ENCODE measurements around the gene DLX4.

The DLX4 gene

GRCh38 chr17:49946964-49947584 is 21.9 kb upstream of the DLX4 start:
- H3K4me1 ChIP-seq (ENCODE audit: low read depth, poor library complexity, severe bottlenecking): no peaks in the 10 kb centered on the region
- H3K79me2 ChIP-seq (ENCODE audit: insufficient read depth, low read depth): no peaks in the 10 kb centered on the region
- no peak overlapping the region for H3K4me2 ChIP-seq
- H3K27me3 ChIP-seq (ENCODE audit: insufficient read depth, low read depth): peaks cover 100% of the 10 kb centered on the region
- no peak overlapping the region for H3K27ac ChIP-seq
- no peaks in the 10 kb centered on the region for H3K36me3 ChIP-seq (ENCODE audit: insufficient read depth)
- H2AFZ ChIP-seq (ENCODE audit: low read depth): no peak overlapping the region
- TF ChIP-seq, protein P1, sequence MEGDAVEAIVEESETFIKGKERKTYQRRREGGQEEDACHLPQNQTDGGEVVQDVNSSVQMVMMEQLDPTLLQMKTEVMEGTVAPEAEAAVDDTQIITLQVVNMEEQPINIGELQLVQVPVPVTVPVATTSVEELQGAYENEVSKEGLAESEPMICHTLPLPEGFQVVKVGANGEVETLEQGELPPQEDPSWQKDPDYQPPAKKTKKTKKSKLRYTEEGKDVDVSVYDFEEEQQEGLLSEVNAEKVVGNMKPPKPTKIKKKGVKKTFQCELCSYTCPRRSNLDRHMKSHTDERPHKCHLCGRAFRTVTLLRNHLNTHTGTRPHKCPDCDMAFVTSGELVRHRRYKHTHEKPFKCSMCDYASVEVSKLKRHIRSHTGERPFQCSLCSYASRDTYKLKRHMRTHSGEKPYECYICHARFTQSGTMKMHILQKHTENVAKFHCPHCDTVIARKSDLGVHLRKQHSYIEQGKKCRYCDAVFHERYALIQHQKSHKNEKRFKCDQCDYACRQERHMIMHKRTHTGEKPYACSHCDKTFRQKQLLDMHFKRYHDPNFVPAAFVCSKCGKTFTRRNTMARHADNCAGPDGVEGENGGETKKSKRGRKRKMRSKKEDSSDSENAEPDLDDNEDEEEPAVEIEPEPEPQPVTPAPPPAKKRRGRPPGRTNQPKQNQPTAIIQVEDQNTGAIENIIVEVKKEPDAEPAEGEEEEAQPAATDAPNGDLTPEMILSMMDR (conservative IDR thresholded peaks at IDR 0.05; ENCODE audit: low read depth, low read length): no peak
- H3K4me3 ChIP-seq (IDR thresholded peaks at IDR 0.05; ENCODE audit: insufficient read depth, low read depth, low read length): no peak overlapping the region
- H4K20me1 ChIP-seq (ENCODE audit: insufficient read depth): no peaks in the 10 kb centered on the region
- H3K9ac ChIP-seq: no peak overlapping the region

DNA sequence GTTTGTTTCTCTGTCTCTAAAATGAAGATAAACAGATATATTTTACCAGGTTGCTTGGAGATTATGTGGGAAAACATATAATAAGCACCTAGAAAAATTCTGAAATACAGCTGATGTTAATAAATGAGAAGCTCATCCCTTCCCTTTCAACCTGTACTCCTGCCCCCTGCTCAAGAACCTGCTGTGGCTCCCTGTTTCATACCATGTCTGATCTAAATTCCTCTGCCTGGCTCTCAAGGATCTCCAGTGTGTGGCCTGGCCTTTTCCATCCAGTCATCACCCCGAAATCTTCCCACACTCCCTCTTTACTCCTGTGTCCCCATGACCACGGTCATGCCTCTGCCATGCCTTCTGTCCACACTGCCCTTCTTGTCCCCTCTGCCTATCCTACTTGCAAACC is 19.4 kb upstream of the DLX4 start:
- TF ChIP-seq, protein P1 (conservative IDR thresholded peaks at IDR 0.05; ENCODE audit: low read depth, low read length): no peak
- Histone ChIP-seq H4K20me1 (ENCODE audit: insufficient read depth) (no peaks in the 10 kb centered on the region), H3K4me3 (IDR thresholded peaks at IDR 0.05; ENCODE audit: insufficient read depth, low read depth, low read length) (no peak overlapping the region), H3K4me2 (no peak overlapping the region), H3K27ac (no peak overlapping the region), H3K79me2 (ENCODE audit: insufficient read depth, low read depth) (no peaks in the 10 kb centered on the region), H3K4me1 (ENCODE audit: low read depth, poor library complexity, severe bottlenecking) (no peaks in the 10 kb centered on the region), H3K36me3 (ENCODE audit: insufficient read depth) (no peaks in the 10 kb centered on the region), H3K27me3 (ENCODE audit: insufficient read depth, low read depth) (peaks cover 96% of the 10 kb centered on the region), H2AFZ (ENCODE audit: low read depth) (no peak overlapping the region), H3K9ac (no peak overlapping the region)

DNA sequence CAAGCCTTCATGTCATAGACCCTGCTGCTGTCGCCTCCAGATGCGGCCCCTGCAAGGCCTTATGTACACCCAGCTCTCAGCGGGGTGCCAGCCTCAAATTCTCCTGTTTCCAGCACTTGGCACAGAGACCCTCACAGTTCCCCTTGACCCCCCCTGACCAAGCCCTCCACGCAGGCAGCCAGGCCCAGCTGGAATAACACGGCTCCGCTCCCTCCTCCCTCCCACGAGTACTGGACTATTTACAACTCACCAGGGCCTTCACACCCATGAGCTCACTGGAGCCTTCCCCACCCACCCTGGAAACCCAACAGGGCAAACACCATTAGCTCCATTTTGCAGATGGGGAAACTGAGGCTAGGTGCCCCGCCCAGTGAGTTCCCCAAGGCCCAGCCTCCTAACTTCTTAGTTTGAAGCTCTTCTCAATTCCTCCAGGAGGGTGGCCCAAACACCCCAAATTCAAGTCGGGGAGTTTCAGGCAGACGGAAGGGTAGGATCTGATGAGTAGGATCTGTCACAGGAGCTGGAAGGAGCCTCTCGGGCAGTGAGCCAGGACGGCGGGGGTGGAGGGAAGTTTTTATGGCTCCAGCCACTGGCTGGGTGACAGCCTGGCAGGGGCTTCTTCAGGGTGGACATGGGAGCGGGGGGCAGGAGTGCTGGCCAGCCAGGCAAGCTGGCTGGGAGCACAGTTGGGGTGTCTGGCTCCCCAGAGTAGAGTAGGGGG is 17.5 kb upstream of the DLX4 start:
- TF ChIP-seq, protein P1 (conservative IDR thresholded peaks at IDR 0.05; ENCODE audit: low read depth, low read length): no peak
- H3K4me2 ChIP-seq: no peak overlapping the region
- no peaks in the 10 kb centered on the region for H3K79me2 ChIP-seq (ENCODE audit: insufficient read depth, low read depth)
- no peak overlapping the region for H3K9ac ChIP-seq
- H3K27ac ChIP-seq: no peak overlapping the region
- peaks cover 93% of the 10 kb centered on the region for H3K27me3 ChIP-seq (ENCODE audit: insufficient read depth, low read depth)
- no peaks in the 10 kb centered on the region for H3K4me1 ChIP-seq (ENCODE audit: low read depth, poor library complexity, severe bottlenecking)
- no peak overlapping the region for H2AFZ ChIP-seq (ENCODE audit: low read depth)
- no peaks in the 10 kb centered on the region for H4K20me1 ChIP-seq (ENCODE audit: insufficient read depth)
- H3K4me3 ChIP-seq (IDR thresholded peaks at IDR 0.05; ENCODE audit: insufficient read depth, low read depth, low read length): no peak overlapping the region
- H3K36me3 ChIP-seq (ENCODE audit: insufficient read depth): no peaks in the 10 kb centered on the region

- Histone ChIP-seq H3K27me3 (ENCODE audit: insufficient read depth, low read depth) (peaks cover 93% of the 10 kb centered on the region), H3K9ac (no peak overlapping the region), H4K20me1 (ENCODE audit: insufficient read depth) (no peaks in the 10 kb centered on the region), H2AFZ (ENCODE audit: low read depth) (no peak overlapping the region), H3K4me1 (ENCODE audit: low read depth, poor library complexity, severe bottlenecking) (no peaks in the 10 kb centered on the region), H3K4me3 (IDR thresholded peaks at IDR 0.05; ENCODE audit: insufficient read depth, low read depth, low read length) (no peak overlapping the region), H3K4me2 (no peak overlapping the region), H3K36me3 (ENCODE audit: insufficient read depth) (no peaks in the 10 kb centered on the region), H3K27ac (no peak overlapping the region), H3K79me2 (ENCODE audit: insufficient read depth, low read depth) (no peaks in the 10 kb centered on the region)
- TF ChIP-seq, protein P1 (conservative IDR thresholded peaks at IDR 0.05; ENCODE audit: low read depth, low read length): peak; percentile 90
Measured at GRCh38 chr17:49952209-49952911, 16.6 kb upstream of the DLX4 start.

All from KMS-11 (cell line).